HepG2 (cell line): Measurements from ENCODE around the gene ABCG4.

Experiments used
- PLRG1 ChIP-seq: fragments of 450-650 bp; conservative IDR thresholded peaks from 2 replicates; pipeline ENCODE4 v1.6.1; 2016
- ZBTB7A ChIP-seq: sonication (generic); formaldehyde crosslinking; IDR thresholded peaks from 2 replicates; pipeline ENCODE4 v1.8.0; 2022; ENCODE audit warnings: mild to moderate bottlenecking, missing genetic modification reagents
- TF ChIP-seq, protein P1 (sequence below): sonication (generic); formaldehyde crosslinking; IDR thresholded peaks from 2 replicates; pipeline ENCODE4 v1.5.0; 2020; ENCODE audit warnings: mild to moderate bottlenecking, missing genetic modification reagents, moderate library complexity
- TF ChIP-seq, protein P2 (sequence below): sonication (generic); formaldehyde crosslinking; IDR thresholded peaks from 2 replicates; pipeline ENCODE4 v1.4.0; 2020; ENCODE audit warnings: low read depth, mild to moderate bottlenecking, missing genetic modification reagents
- TF ChIP-seq, protein P3 (sequence below), 2 experiments: IDR thresholded peaks; 2 replicates each; pipeline ENCODE4 v1.6.1; 2011 to 2012; ENCODE audit warnings: low read length in 2 of 2, borderline replicate concordance in 1 of 2, low read depth in 1 of 2, mild to moderate bottlenecking in 1 of 2, moderate library complexity in 1 of 2

DNA sequence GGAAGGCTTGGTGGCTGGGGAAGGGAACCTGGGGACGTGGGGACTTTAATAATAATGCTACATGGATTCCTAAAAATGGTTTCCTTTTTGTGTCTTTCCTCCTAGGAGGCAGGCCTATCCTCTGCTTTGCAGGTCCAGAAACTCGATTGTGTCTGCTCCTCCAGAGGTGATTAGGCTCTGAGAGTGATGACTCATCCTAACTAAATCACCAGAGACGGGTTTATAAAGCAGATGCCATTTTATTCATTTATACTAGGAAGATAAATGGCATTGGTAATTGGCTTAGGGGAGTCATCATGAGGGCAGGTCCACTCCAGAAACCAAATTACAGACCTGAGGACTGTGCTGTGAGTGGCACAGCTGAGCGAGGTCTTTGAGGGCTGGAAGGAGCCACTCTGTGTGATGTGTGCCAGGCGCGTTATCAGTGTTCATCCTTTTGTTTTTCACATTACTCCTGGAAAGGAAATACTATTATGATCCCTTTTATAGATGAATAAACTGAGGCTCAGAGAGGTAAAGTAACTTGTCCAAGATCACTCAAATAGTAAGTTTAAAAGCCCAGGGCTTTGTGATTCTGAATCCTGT lies 26.7 kb downstream of the ABCG4 start:
- TF ChIP-seq, protein P1, sequence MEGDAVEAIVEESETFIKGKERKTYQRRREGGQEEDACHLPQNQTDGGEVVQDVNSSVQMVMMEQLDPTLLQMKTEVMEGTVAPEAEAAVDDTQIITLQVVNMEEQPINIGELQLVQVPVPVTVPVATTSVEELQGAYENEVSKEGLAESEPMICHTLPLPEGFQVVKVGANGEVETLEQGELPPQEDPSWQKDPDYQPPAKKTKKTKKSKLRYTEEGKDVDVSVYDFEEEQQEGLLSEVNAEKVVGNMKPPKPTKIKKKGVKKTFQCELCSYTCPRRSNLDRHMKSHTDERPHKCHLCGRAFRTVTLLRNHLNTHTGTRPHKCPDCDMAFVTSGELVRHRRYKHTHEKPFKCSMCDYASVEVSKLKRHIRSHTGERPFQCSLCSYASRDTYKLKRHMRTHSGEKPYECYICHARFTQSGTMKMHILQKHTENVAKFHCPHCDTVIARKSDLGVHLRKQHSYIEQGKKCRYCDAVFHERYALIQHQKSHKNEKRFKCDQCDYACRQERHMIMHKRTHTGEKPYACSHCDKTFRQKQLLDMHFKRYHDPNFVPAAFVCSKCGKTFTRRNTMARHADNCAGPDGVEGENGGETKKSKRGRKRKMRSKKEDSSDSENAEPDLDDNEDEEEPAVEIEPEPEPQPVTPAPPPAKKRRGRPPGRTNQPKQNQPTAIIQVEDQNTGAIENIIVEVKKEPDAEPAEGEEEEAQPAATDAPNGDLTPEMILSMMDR (CRISPR knock-in tag): no peak
- TF ChIP-seq, protein P2, sequence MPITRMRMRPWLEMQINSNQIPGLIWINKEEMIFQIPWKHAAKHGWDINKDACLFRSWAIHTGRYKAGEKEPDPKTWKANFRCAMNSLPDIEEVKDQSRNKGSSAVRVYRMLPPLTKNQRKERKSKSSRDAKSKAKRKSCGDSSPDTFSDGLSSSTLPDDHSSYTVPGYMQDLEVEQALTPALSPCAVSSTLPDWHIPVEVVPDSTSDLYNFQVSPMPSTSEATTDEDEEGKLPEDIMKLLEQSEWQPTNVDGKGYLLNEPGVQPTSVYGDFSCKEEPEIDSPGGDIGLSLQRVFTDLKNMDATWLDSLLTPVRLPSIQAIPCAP (CRISPR knock-in tag): no peak
- TF ChIP-seq PLRG1: no peak
- TF ChIP-seq, protein P3, sequence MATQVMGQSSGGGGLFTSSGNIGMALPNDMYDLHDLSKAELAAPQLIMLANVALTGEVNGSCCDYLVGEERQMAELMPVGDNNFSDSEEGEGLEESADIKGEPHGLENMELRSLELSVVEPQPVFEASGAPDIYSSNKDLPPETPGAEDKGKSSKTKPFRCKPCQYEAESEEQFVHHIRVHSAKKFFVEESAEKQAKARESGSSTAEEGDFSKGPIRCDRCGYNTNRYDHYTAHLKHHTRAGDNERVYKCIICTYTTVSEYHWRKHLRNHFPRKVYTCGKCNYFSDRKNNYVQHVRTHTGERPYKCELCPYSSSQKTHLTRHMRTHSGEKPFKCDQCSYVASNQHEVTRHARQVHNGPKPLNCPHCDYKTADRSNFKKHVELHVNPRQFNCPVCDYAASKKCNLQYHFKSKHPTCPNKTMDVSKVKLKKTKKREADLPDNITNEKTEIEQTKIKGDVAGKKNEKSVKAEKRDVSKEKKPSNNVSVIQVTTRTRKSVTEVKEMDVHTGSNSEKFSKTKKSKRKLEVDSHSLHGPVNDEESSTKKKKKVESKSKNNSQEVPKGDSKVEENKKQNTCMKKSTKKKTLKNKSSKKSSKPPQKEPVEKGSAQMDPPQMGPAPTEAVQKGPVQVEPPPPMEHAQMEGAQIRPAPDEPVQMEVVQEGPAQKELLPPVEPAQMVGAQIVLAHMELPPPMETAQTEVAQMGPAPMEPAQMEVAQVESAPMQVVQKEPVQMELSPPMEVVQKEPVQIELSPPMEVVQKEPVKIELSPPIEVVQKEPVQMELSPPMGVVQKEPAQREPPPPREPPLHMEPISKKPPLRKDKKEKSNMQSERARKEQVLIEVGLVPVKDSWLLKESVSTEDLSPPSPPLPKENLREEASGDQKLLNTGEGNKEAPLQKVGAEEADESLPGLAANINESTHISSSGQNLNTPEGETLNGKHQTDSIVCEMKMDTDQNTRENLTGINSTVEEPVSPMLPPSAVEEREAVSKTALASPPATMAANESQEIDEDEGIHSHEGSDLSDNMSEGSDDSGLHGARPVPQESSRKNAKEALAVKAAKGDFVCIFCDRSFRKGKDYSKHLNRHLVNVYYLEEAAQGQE (IDR thresholded peaks at IDR 0.05; ENCODE audit: borderline replicate concordance in 1 of 2, low read depth in 1 of 2, low read length in 2 of 2): no peak
- TF ChIP-seq ZBTB7A (CRISPR knock-in tag): no peak
